SK-N-SH treated with all-trans-retinoic acid at 6 μM for 48 hours (cell line): ENCODE results near the gene PSMC3IP.

Source experiments
- ATAC-seq: fragments of 200-7000 bp; cut with Tn5 transposase; 3 replicates; pipeline ENCODE4 v1.9.1; 2020; ENCODE audit warnings: mild to moderate bottlenecking, moderate library complexity
- ARNTL ChIP-seq: fragments of 450-650 bp; formaldehyde crosslinking; IDR thresholded peaks from 2 replicates; pipeline ENCODE4 v1.5.0; 2020; ENCODE audit warnings: low read depth, mild to moderate bottlenecking, moderate library complexity, borderline replicate concordance
- BACH2 ChIP-seq: fragments of 250-450 bp; sonication (Bioruptor Pico); IDR thresholded peaks from 2 replicates; pipeline ENCODE4 v1.9.0; 2021; ENCODE audit warnings: mild to moderate bottlenecking, borderline replicate concordance
- CREB5 ChIP-seq: fragments of 250-450 bp; sonication (Bioruptor Pico); IDR thresholded peaks from 2 replicates; pipeline ENCODE4 v1.5.1; 2020; ENCODE audit warnings: low read depth, mild to moderate bottlenecking, moderate library complexity
- CSDC2 ChIP-seq: fragments of 250-450 bp; sonication (Bioruptor Pico); IDR thresholded peaks from 2 replicates; pipeline ENCODE4 v1.5.0; 2020; ENCODE audit warnings: mild to moderate bottlenecking, moderate library complexity
- CSRNP3 ChIP-seq: fragments of 250-450 bp; sonication (Bioruptor Pico); IDR thresholded peaks from 2 replicates; pipeline ENCODE4 v1.5.1; 2021; ENCODE audit warnings: mild to moderate bottlenecking, moderate library complexity
- ISL1 ChIP-seq: fragments of 250-450 bp; sonication (Bioruptor Pico); IDR thresholded peaks from 2 replicates; pipeline ENCODE4 v2.1.2; 2022; ENCODE audit warnings: mild to moderate bottlenecking, moderate library complexity
- OSR1 ChIP-seq: fragments of 250-450 bp; sonication (Bioruptor Pico); IDR thresholded peaks from 2 replicates; pipeline ENCODE4 v1.8.0; 2022; ENCODE audit warnings: moderate library complexity, mild to moderate bottlenecking, inconsistent platforms
- PATZ1 ChIP-seq: fragments of 250-450 bp; sonication (Bioruptor Pico); IDR thresholded peaks from 2 replicates; pipeline ENCODE4 v1.8.0; 2020; ENCODE audit warnings: mild to moderate bottlenecking, moderate library complexity, borderline replicate concordance
- POU6F1 ChIP-seq: fragments of 250-450 bp; sonication (Bioruptor Pico); IDR thresholded peaks from 2 replicates; pipeline ENCODE4 v1.8.0; 2021; ENCODE audit warnings: low read depth, mild to moderate bottlenecking, moderate library complexity, borderline replicate concordance
- PPARA ChIP-seq: fragments of 250-450 bp; sonication (Bioruptor Pico); IDR thresholded peaks from 2 replicates; pipeline ENCODE4 v1.5.0; 2020; ENCODE audit warnings: mild to moderate bottlenecking, borderline replicate concordance
- RARB ChIP-seq: fragments of 250-450 bp; sonication (Bioruptor Pico); IDR thresholded peaks from 2 replicates; pipeline ENCODE4 v1.8.0; 2021; ENCODE audit warnings: mild to moderate bottlenecking, moderate library complexity
- SNAI2 ChIP-seq: fragments of 250-450 bp; sonication (Bioruptor Pico); IDR thresholded peaks from 2 replicates; pipeline ENCODE4 v1.5.0; 2020; ENCODE audit warnings: mild to moderate bottlenecking, moderate library complexity
- TCF4 ChIP-seq: fragments of 250-450 bp; sonication (Bioruptor Pico); IDR thresholded peaks from 2 replicates; pipeline ENCODE4 v1.8.0; 2021; ENCODE audit warnings: mild to moderate bottlenecking, moderate library complexity, borderline replicate concordance
- TOX ChIP-seq: fragments of 250-450 bp; sonication (Bioruptor Pico); IDR thresholded peaks from 2 replicates; pipeline ENCODE4 v1.8.0; 2021; ENCODE audit warnings: mild to moderate bottlenecking, moderate library complexity, borderline replicate concordance
- TSHZ2 ChIP-seq: fragments of 250-450 bp; sonication (Bioruptor Pico); IDR thresholded peaks from 2 replicates; pipeline ENCODE4 v1.5.0; 2020; ENCODE audit warnings: mild to moderate bottlenecking, moderate library complexity
- ZC3H10 ChIP-seq: fragments of 250-450 bp; sonication (Bioruptor Pico); IDR thresholded peaks from 2 replicates; pipeline ENCODE4 v1.5.1; 2021; ENCODE audit warnings: mild to moderate bottlenecking, moderate library complexity
- ZFP3 ChIP-seq: fragments of 250-450 bp; sonication (Bioruptor Pico); IDR thresholded peaks from 2 replicates; pipeline ENCODE4 v1.5.0; 2020; ENCODE audit warnings: mild to moderate bottlenecking, moderate library complexity
- ZFP30 ChIP-seq: fragments of 450-650 bp; formaldehyde crosslinking; IDR thresholded peaks from 2 replicates; pipeline ENCODE4 v1.5.0; 2022; ENCODE audit warnings: mild to moderate bottlenecking, moderate library complexity
- ZNF565 ChIP-seq: fragments of 450-650 bp; formaldehyde crosslinking; conservative IDR thresholded peaks from 2 replicates; pipeline ENCODE4 v1.5.0; 2020; ENCODE audit warnings: low read depth, mild to moderate bottlenecking, moderate library complexity
- ZNF70 ChIP-seq: fragments of 450-650 bp; formaldehyde crosslinking; IDR thresholded peaks from 2 replicates; pipeline ENCODE4 v1.5.0; 2020; ENCODE audit warnings: mild to moderate bottlenecking, moderate library complexity
- ZNF8 ChIP-seq: fragments of 450-650 bp; formaldehyde crosslinking; IDR thresholded peaks from 2 replicates; pipeline ENCODE4 v1.5.0; 2020; ENCODE audit warnings: mild to moderate bottlenecking, moderate library complexity

PSMC3IP gene

GRCh38 chr17:42561897-42562387, 15.6 kb downstream of the PSMC3IP start, which contains the start of gene COASY (continued):
- TF ChIP-seq CSRNP3 (CRISPR knock-in tag): no peak

GRCh38 chr17:42560246-42560645, 17.3 kb downstream of the PSMC3IP start:
- TF ChIP-seq CSDC2 (CRISPR knock-in tag) (no peak), TCF4 (CRISPR knock-in tag) (no peak), SNAI2 (no peak), ZNF565 (no peak)
- ATAC-seq: no peak

- no peak for ATAC-seq
- no peak for TF ChIP-seq ZC3H10 (CRISPR knock-in tag)
- no peak for TF ChIP-seq TOX (CRISPR knock-in tag)
- no peak for TF ChIP-seq ZFP30 (CRISPR knock-in tag)
- TF ChIP-seq ARNTL: no peak
- TF ChIP-seq PPARA: no peak
- no peak for TF ChIP-seq TCF4 (CRISPR knock-in tag)
- no peak for TF ChIP-seq PATZ1 (CRISPR knock-in tag)
- TF ChIP-seq ISL1 (CRISPR knock-in tag): no peak
- no peak for TF ChIP-seq ZFP3 (CRISPR knock-in tag)
- TF ChIP-seq ZNF8 (CRISPR knock-in tag): no peak
- no peak for TF ChIP-seq TSHZ2
- TF ChIP-seq ZNF70 (CRISPR knock-in tag): no peak
- no peak for TF ChIP-seq CREB5 (CRISPR knock-in tag)
- no peak for TF ChIP-seq POU6F1
- TF ChIP-seq SNAI2: no peak
- TF ChIP-seq BACH2 (CRISPR knock-in tag): no peak
- TF ChIP-seq RARB (CRISPR knock-in tag): no peak
- no peak for TF ChIP-seq ZNF565
- no peak for TF ChIP-seq CSRNP3 (CRISPR knock-in tag)
- TF ChIP-seq OSR1 (CRISPR knock-in tag): no peak
Measured at GRCh38 chr17:42559075-42559474, 18.5 kb downstream of the PSMC3IP start.

- peak; percentile 55 for ATAC-seq
Measured at GRCh38 chr17:42555961-42556617, 21.4 kb downstream of the PSMC3IP start.
